Measurements from ENCODE around the gene TM7SF2. TPM values are rescaled to one million over a fixed set of nuclear protein-coding genes. Genes with fewer than 3 reads are reported as not detected.

TM7SF2 gene
- total and polyA plus RNA-seq, 2 of the 8 experiments (the other 6 are each of a cell fraction or from before 2014, with no cell fraction given) = 40.1 to 96.0 TPM

DNA sequence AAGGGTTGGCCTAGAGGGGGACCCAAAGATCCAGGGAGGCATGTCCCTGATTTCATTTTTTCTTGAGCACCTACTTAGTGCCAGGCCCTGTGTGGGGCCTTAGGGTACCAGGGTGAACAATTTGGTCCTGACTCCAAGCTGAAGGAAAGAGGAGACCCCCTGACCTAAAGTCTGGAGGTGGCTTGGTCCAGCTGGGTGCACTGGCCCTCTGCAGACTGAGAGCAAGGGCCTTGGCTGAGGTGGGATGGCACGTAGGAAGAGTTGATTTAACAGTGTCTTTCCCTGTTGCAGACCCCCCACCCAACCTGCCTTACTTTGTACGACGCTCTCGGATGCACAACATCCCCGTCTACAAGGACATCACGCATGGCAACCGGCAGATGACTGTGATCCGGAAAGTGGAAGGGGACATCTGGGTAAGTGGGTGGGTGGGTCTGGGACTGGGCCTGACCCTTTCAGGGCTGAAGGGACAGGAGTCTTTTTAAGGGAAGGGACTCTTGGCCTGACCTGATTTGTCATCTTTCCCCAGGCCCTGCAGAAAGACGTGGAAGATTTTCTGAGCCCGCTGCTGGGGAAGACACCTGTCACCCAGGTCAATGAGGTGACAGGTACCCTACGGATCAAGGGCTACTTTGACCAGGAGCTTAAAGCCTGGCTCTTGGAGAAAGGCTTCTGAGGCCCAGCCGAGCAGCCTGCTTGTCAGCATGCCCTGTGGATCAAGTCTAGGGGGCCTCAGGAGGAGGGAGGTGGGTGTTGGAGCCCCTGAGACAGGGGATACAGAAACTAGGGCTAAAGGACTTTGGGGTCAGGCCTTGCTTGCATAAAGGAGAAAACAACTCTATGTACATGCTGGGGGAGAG, 13.8 kb downstream of the TM7SF2 start (continued):
- TF ChIP-seq, protein P1, sequence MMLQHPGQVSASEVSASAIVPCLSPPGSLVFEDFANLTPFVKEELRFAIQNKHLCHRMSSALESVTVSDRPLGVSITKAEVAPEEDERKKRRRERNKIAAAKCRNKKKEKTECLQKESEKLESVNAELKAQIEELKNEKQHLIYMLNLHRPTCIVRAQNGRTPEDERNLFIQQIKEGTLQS (IDR thresholded peaks at IDR 0.05; ENCODE audit: insufficient read depth, low read depth, low read length) = no peak
- TF ChIP-seq SIRT6 (IDR thresholded peaks at IDR 0.05; ENCODE audit: low read length) (no peak), BCL11A (IDR thresholded peaks at IDR 0.05; ENCODE audit: low read depth in 2 of 2, low read length in 2 of 2) (no peak), POLR2A (IDR thresholded peaks at IDR 0.05; ENCODE audit: control extremely low read depth in 1 of 2, low read depth in 2 of 2, low read length in 2 of 2) (no peak), CREB1 (IDR thresholded peaks at IDR 0.05) (no peak)
